HEK293T (cell line): Measurements from ENCODE around the gene PLEKHM1.

Experiments used
- ARNT ChIP-seq: fragments of 450-650 bp; IDR thresholded peaks from 2 replicates; pipeline ENCODE4 v1.6.1; 2017; ENCODE audit warnings: mild to moderate bottlenecking
- BHLHE40 ChIP-seq: fragments of 450-650 bp; IDR thresholded peaks from 2 replicates; pipeline ENCODE4 v1.6.1; 2016; ENCODE audit warnings: mild to moderate bottlenecking, moderate library complexity, borderline replicate concordance
- ELF4 ChIP-seq: fragments of 450-650 bp; IDR thresholded peaks from 2 replicates; pipeline ENCODE4 v1.6.1; 2017; ENCODE audit warnings: antibody characterized with exemption
- FOXA1 ChIP-seq: fragments of 450-650 bp; IDR thresholded peaks from 2 replicates; pipeline ENCODE4 v1.6.1; 2016; ENCODE audit warnings: mild to moderate bottlenecking
- FOXK2 ChIP-seq: fragments of 450-650 bp; IDR thresholded peaks from 2 replicates; pipeline ENCODE4 v1.6.1; 2016; ENCODE audit warnings: mild to moderate bottlenecking
- FOXM1 ChIP-seq: fragments of 450-650 bp; IDR thresholded peaks from 2 replicates; pipeline ENCODE4 v1.6.1; 2017; ENCODE audit warnings: mild to moderate bottlenecking, borderline replicate concordance
- LEF1 ChIP-seq: fragments of 450-650 bp; IDR thresholded peaks from 2 replicates; pipeline ENCODE4 v1.6.1; 2017; ENCODE audit warnings: mild to moderate bottlenecking, borderline replicate concordance
- NFRKB ChIP-seq: fragments of 450-650 bp; IDR thresholded peaks from 2 replicates; pipeline ENCODE4 v1.6.1; 2016; ENCODE audit warnings: mild to moderate bottlenecking, moderate library complexity
- SP1 ChIP-seq: fragments of 450-650 bp; IDR thresholded peaks from 2 replicates; pipeline ENCODE4 v1.6.1; 2017
- SUZ12 ChIP-seq: fragments of 450-650 bp; IDR thresholded peaks from 2 replicates; pipeline ENCODE4 v1.6.1; 2016; ENCODE audit warnings: mild to moderate bottlenecking
- ZNF384 ChIP-seq: fragments of 450-650 bp; IDR thresholded peaks from 2 replicates; pipeline ENCODE4 v1.6.1; 2016
- TF ChIP-seq, protein P1 (sequence below): fragments of 450-650 bp; IDR thresholded peaks from 2 replicates; pipeline ENCODE4 v1.6.1; 2016

DNA sequence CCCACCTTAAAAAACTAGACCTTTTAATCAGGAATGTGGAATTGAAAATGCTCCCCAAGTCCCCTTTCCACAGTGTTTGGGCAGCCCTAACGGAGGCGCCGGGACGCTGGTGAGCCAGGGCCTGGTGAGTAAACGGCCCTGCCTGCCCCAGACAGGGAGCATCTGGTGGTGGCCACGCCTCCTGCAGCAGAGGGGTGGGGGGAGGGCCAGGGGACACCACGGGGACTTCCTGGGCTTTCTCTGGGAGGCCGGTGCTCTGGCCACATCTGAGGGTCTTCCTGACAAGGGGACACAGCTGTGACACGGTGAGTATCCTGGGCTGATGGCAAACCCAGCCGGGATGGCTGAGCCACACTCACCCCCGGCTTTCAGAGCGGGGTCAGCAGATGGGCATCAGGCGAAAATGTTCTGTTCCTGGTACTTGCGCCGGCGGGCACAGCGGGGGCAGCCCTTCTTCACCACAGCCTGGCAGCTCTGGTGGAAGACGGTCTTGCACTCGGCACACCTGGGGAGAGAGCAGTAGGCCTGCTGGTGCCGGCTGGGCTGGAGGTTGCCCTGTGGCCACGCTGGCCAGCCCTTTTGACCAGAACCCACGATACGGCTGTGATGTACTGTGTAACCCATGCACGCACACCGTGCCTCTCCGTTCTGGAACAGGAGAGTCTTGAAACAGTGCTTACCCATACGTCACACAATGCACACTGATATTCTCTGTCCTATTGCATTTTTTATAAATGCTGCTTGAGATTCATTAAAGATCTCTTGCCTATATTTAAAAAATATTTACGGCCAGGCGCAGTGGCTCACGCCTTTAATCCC lies 52.8 kb downstream of the PLEKHM1 start:
- TF ChIP-seq ZNF384 (no peak), BHLHE40 (no peak), SUZ12 (no peak), FOXK2 (no peak), ELF4 (no peak), LEF1 (no peak), FOXM1 (no peak), SP1 (no peak), NFRKB (no peak), FOXA1 (no peak), ARNT (no peak)
- TF ChIP-seq, protein P1, sequence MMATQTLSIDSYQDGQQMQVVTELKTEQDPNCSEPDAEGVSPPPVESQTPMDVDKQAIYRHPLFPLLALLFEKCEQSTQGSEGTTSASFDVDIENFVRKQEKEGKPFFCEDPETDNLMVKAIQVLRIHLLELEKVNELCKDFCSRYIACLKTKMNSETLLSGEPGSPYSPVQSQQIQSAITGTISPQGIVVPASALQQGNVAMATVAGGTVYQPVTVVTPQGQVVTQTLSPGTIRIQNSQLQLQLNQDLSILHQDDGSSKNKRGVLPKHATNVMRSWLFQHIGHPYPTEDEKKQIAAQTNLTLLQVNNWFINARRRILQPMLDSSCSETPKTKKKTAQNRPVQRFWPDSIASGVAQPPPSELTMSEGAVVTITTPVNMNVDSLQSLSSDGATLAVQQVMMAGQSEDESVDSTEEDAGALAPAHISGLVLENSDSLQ = no peak
